Measurements from ENCODE around the gene NAV3.
"Not testable (repeated sequence)": the region's sequence is repeated elsewhere in the genome, so short reads cannot be mapped to it uniquely, and the experiment has no call there.

NAV3 gene

DNA sequence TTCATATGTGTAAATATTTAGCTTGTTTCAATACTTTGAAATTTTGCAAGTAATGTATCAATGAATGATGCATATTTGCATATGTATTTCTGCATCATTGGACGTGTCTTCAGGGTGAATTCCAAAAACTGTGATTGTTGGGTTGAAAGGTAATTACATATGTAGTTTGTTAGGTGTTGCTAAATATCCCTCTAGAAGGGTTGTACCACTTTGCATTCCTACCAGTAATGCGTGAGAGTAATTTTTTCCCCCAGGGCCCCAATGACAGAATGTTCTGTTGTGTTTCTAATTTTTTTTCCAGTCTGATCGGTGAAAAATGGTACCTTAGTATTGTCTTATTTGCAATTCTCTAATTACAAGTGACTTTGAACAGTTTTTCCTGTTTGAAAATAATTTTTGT lies 408.9 kb downstream of the NAV3 start:
- Mint-ChIP-seq H3K27ac (no peak overlapping the region), H3K9me3 (peaks cover 7% of the 10 kb centered on the region), H3K27me3 (no peaks in the 10 kb centered on the region), H3K4me3 (no peak overlapping the region), H3K36me3 (no peaks in the 10 kb centered on the region), H3K4me1 (no peaks in the 10 kb centered on the region)
- CTCF ChIA-PET: no interaction called here
- no peak for DNase-seq

DNA sequence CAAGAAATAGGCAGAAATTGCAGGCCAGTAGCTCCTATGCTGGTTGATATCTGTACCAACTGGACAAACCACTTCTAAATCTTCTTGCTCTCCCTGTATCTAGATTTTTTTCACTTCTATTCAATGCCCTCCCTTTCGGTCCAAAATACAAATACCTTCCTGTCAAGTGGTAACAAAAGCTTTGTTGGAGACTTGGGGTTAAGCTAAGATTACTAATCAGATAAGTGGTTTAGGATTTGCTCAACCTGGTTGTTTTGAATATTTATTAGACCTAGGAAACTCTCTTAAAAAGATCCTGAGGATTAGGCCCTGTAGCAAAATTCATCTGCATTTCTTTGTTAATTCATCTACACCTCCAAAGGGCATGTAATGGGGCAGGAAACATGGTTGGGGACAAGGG lies 410.1 kb downstream of the NAV3 start:
- H3K27ac Mint-ChIP-seq: no peak overlapping the region
- H3K36me3 Mint-ChIP-seq: no peaks in the 10 kb centered on the region
- H3K4me1 Mint-ChIP-seq: no peaks in the 10 kb centered on the region
- DNase-seq: no peak
- H3K9me3 Mint-ChIP-seq: peaks cover 7% of the 10 kb centered on the region
- H3K4me3 Mint-ChIP-seq: no peak overlapping the region
- no peaks in the 10 kb centered on the region for H3K27me3 Mint-ChIP-seq
- CTCF ChIA-PET: no interaction called here

DNA sequence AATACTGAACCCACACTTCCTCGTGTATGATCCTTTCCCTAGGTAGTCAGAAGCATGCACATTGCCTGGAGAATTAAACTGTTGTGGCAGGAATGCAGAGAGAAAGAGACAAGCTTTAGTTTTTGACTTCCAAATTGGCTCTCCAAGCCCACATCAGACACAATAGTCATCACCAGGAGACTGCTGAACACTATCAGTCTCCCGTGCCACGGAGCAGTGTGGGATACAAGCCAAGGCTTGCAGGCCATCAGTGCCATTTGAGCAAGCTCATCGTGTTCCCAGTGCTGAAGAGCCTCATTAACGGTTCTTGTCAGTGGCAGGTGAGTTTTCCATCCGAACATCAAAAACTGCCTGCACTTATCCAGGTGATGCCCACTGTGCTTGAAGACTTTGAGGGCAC lies 410.8 kb downstream of the NAV3 start:
- no peak overlapping the region for H3K27ac Mint-ChIP-seq
- no peaks in the 10 kb centered on the region for H3K27me3 Mint-ChIP-seq
- no peak for DNase-seq
- CTCF ChIA-PET: no interaction called here
- no peak overlapping the region for H3K4me3 Mint-ChIP-seq
- H3K9me3 Mint-ChIP-seq: peaks cover 9% of the 10 kb centered on the region
- no peaks in the 10 kb centered on the region for H3K36me3 Mint-ChIP-seq
- H3K4me1 Mint-ChIP-seq: no peaks in the 10 kb centered on the region

DNA sequence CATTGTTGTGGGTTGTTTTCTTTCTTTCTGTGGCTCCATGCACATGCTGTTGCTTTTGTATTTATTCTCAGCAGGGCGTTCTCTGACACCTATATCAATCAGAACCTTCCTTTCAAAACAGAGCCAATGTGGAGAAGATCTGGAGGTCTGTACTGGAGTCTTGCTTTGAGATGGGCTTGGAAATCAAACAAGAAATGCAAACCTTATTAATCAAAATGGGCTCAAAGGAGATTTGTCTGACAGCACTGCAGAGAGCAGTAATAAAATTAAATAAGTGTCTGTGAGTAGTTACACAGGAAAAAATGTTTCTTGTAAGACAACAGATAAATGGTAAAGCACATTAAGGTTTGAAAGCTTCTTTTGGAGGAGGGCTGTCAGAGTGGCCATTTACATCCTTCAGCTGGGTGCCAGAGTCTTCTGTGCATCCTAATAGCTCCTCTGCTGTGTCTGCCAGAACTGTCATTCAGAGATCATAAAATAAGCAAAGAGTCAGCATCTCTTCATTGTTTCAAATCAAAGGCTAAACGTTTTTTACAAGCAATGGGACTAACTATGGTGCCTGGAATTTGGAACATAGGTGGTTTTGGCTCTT lies 414.3 kb downstream of the NAV3 start:
- Mint-ChIP-seq H3K4me3 (no peak overlapping the region), H3K9me3 (peaks cover 12% of the 10 kb centered on the region), H3K27ac (no peak overlapping the region), H3K4me1 (no peaks in the 10 kb centered on the region), H3K36me3 (no peaks in the 10 kb centered on the region), H3K27me3 (no peaks in the 10 kb centered on the region)
- no peak for DNase-seq
- CTCF ChIA-PET: no interaction called here

DNA sequence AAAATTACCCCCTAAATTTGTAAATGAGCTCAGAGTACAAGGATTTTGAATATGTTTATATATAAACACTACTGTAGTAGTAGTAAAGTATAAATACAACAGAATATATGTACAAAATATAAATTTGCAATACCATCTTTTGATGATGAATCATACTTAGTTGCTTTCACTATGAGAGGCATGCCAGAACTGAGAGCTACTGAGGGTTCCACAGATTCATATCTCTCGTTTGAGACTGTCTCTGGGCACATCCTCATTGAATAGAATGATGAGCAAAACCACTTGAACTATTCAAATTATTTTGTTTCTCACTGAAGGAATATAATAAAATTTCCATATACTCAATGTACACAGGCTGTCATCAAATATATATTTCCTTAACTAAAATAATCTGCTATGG lies 417.6 kb downstream of the NAV3 start:
- Mint-ChIP-seq H3K36me3 (no peaks in the 10 kb centered on the region), H3K4me3 (no peak overlapping the region), H3K27me3 (no peaks in the 10 kb centered on the region), H3K9me3 (peaks cover 11% of the 10 kb centered on the region), H3K27ac (no peak overlapping the region), H3K4me1 (no peaks in the 10 kb centered on the region)
- CTCF ChIA-PET: no interaction called here
- DNase-seq: no peak

DNA sequence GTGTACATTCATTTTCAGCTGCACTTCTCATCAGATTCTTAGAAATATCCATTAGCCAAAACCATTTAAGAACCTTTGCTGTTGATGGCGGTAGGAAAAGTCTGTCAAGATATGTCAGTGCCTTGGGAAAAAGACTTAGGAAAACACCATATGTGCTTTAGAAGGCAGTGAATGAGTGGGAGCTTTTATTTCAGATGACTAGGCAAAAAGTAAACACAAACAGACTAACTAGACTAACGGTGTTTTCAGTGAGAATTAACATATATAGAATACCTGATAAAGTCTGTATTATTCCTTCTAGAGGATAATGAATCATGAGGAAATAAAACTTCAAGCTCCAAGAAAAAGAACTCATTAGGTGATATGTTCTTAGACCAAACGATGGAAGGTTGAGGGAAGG lies 418.9 kb downstream of the NAV3 start:
- CTCF ChIA-PET: interaction anchor here (0.8 kb wide), 1 partner anchor 32 kb away, joined by 3 read pairs; no protein-coding TSS in a partner anchor
- Mint-ChIP-seq H3K4me1 (no peaks in the 10 kb centered on the region), H3K27me3 (no peaks in the 10 kb centered on the region), H3K27ac (no peak overlapping the region), H3K4me3 (no peak overlapping the region), H3K9me3 (peaks cover 9% of the 10 kb centered on the region), H3K36me3 (no peaks in the 10 kb centered on the region)
- DNase-seq: no peak

DNA sequence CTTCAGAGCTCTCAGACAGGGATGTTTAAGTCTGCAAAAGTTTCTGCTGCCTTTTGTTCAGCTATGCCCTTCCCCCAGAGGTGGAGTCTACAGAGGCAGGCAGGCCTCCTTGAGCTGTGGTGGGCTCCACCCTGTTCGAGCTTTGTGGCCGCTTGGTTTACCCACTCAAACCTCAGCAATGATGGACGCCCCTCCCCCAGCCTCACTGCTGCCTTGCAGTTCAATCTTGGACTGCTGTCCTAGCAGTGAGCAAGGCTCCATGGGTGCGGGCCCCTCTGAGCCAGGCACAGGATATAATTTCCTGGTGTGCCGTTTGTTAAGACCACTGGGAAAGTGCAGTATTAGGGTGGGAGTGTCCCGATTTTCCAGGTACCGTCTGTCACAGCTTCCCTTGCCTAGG lies 427.0 kb downstream of the NAV3 start:
- H3K4me1 Mint-ChIP-seq, H3K36me3 Mint-ChIP-seq, CTCF ChIA-PET, DNase-seq, H3K27me3 Mint-ChIP-seq, H3K4me3 Mint-ChIP-seq, H3K27ac Mint-ChIP-seq: not testable (repeated sequence)
- peaks cover 17% of the 10 kb centered on the region for H3K9me3 Mint-ChIP-seq

DNA sequence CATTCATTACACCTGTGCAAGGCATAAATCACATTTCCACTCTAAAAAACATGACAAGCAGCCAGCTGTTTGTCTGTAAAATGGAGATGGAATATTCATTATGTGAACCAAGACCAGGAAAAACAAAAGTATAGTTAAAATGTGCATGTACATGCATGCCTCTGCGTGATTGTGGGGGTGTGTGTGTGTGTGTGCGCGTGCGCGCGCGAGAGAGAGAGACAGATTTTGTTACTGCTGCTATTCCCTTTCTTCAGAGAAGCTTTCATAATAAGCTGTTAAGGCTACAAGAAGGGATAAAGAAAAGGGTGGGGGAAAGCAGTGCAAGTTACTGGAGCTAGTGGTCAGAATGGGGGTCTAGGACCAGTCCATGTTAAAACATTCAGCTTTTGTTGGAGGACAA lies 430.3 kb downstream of the NAV3 start:
- Mint-ChIP-seq H3K4me1 (no peaks in the 10 kb centered on the region), H3K36me3 (no peaks in the 10 kb centered on the region), H3K9me3 (peaks cover 14% of the 10 kb centered on the region), H3K27me3 (no peaks in the 10 kb centered on the region), H3K27ac (no peak overlapping the region), H3K4me3 (no peak overlapping the region)
- no peak for DNase-seq
- CTCF ChIA-PET: no interaction called here

DNA sequence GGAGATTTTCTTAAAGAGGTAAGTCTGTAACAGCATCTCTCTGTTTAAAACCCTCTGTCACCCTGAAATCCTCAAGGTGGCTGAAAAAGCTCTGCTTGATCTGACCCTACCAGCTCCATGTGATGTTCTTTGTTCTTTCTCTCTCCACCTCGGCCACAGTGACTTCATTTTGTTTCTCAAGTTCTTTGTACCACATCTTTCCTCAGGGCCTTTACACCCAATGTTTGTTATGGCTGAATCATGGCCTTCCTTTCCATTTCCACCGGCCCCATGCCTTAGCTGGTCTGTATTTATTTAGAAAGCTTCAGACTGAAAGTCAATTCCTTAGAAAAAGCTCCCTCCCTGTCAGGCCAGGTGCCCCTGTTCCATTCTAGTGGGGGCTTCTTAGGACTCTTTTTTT lies 431.2 kb downstream of the NAV3 start:
- Mint-ChIP-seq H3K9me3 (peaks cover 10% of the 10 kb centered on the region), H3K27ac (no peak overlapping the region), H3K4me3 (no peak overlapping the region), H3K4me1 (no peaks in the 10 kb centered on the region), H3K27me3 (no peaks in the 10 kb centered on the region), H3K36me3 (no peaks in the 10 kb centered on the region)
- CTCF ChIA-PET: no interaction called here
- no peak for DNase-seq

All from activated naive CD4-positive, alpha-beta T cell treated with anti-CD3 and anti-CD28 coated beads, Interleukin-2, amount 10 ng/mL, durations not matched to agents 7 days and 5 days (primary cell).